Heart left ventricle (tissue), 13 donors: ENCODE results near the gene SFT2D3.

ENCODE experiments used
- POLR2A ChIP-seq, 2 donors: fragments of 450-650 bp; IDR thresholded peaks; one replicate each; pipeline ENCODE4 v1.6.1; 2017; ENCODE audit warnings: antibody characterized with exemption in 2 of 2, mild to moderate bottlenecking in 2 of 2, moderate library complexity in 2 of 2
- TF ChIP-seq, protein P1 (sequence below), 12 donors: fragments of 200-600 bp; sonication (generic) in 4 of 12; IDR thresholded peaks; one replicate each; pipeline versions ENCODE4 v1.5.0 to v1.8.0; 2018 to 2022; ENCODE audit warnings: antibody characterized with exemption in 12 of 12, mild to moderate bottlenecking in 5 of 12
- donor health status: ischemic (EF 13 %, LVEDD 7.1; RV severe dilation, severe dysfunction).
- donor health status: DM: no; HTN: yes; CAD: no.
- donor health status: DM: no; HTN: no; CAD: no.
- donor health status: ischemic (EF 25% LVEDD 6.9; RV normal size, moderate dysfunction).
- donor health status: ischemic (EF 25% LVEDD 5.7; RV mildly dilated, moderate dysfunction).
- donor health status: ischemic (EF 35%, LVEDD 5.7; RV mildly dilated, moderate dysfunction).
- donor health status: nonischemic (EF 11% LVEDD 7.7; RV severe dilation, severe dysfunction).
- donor health status: DM: yes; HTN: yes; CAD: no.
- donor health status: PGD.
- donor health status: ischemic (EF 29% LVEDD 5.4; RV normal size, mild dysfunction).
- donor health status: nonischemic (EF 23%, LVEDD 6.1; RV moderate dilation, normal function).

GRCh38 chr2:127701193-127701650 is at the start of gene SFT2D3:
- TF ChIP-seq POLR2A (IDR thresholded peaks at IDR 0.05): peak in 1 of 2 donors; percentile 90
- TF ChIP-seq, protein P1, sequence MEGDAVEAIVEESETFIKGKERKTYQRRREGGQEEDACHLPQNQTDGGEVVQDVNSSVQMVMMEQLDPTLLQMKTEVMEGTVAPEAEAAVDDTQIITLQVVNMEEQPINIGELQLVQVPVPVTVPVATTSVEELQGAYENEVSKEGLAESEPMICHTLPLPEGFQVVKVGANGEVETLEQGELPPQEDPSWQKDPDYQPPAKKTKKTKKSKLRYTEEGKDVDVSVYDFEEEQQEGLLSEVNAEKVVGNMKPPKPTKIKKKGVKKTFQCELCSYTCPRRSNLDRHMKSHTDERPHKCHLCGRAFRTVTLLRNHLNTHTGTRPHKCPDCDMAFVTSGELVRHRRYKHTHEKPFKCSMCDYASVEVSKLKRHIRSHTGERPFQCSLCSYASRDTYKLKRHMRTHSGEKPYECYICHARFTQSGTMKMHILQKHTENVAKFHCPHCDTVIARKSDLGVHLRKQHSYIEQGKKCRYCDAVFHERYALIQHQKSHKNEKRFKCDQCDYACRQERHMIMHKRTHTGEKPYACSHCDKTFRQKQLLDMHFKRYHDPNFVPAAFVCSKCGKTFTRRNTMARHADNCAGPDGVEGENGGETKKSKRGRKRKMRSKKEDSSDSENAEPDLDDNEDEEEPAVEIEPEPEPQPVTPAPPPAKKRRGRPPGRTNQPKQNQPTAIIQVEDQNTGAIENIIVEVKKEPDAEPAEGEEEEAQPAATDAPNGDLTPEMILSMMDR (IDR thresholded peaks at IDR 0.05): no peak
